ENCODE measurements around the gene PTCSC3.

Gene PTCSC3

DNA sequence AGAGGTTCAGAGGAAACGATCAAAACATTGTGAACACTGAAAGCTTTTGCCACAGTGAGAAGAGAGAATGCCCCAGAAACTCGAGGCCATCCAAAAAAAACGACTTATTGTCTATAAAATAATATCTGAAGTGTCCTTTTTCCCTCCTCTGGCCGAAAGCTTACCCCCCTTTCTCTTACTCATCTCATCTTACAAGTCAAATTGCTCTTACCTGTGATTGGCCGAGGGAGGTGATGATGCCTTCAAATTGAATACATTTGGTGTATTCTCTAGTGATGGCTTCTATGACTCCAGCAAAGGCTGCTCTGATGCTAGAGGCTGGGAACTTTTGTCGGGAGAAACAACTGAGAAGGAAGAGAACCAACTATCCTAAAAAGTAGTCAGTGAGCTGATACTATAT is 90.7 kb downstream of the PTCSC3 start:
- DNase-seq (ENCODE audit: low read depth, low spot score), result no peak
- TF ChIP-seq CTCF (IDR thresholded peaks at IDR 0.05; ENCODE audit: low read depth, low read length), result no peak
- in situ Hi-C loops (cut with HindIII; ENCODE audit: low sequenced_read_pairs), result no loop called here
- H3K4me3 ChIP-seq (ENCODE audit: low read depth, low read length), result no peak overlapping the region

All from astrocyte of the spinal cord (primary cell).